ENCODE results near the gene ALKBH4. TPM values are rescaled to one million over a fixed set of nuclear protein-coding genes. Genes with fewer than 3 reads are reported as not detected.
"Not testable (repeated sequence)": the region's sequence is repeated elsewhere in the genome, so short reads cannot be mapped to it uniquely, and the experiment has no call there.

ALKBH4 gene
- total RNA-seq, 1 donor from 2014 or later = 10.0 TPM

DNA sequence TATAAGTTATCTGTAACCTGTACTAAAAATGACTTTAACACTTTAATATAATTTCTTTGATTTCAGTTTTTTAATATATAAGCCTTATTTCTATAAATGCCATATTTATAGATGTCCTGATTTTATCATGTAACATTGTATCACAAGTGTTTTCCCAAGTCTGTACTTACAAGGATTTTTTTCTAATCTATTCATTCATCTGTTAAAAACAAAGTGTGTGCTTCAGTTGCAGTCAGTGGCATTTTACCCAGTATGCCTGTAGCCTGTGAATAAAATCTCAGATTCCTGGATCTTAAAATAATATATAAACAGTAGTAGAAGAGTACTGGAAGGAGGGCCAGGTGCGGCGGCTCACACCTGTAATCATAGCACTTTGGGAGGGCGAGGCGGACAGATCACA, 51.1 kb downstream of the ALKBH4 start:
- no peak for FAIRE-seq
- DNase-seq (ENCODE audit: low read depth) = no peak
- TF ChIP-seq, protein P1, sequence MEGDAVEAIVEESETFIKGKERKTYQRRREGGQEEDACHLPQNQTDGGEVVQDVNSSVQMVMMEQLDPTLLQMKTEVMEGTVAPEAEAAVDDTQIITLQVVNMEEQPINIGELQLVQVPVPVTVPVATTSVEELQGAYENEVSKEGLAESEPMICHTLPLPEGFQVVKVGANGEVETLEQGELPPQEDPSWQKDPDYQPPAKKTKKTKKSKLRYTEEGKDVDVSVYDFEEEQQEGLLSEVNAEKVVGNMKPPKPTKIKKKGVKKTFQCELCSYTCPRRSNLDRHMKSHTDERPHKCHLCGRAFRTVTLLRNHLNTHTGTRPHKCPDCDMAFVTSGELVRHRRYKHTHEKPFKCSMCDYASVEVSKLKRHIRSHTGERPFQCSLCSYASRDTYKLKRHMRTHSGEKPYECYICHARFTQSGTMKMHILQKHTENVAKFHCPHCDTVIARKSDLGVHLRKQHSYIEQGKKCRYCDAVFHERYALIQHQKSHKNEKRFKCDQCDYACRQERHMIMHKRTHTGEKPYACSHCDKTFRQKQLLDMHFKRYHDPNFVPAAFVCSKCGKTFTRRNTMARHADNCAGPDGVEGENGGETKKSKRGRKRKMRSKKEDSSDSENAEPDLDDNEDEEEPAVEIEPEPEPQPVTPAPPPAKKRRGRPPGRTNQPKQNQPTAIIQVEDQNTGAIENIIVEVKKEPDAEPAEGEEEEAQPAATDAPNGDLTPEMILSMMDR (IDR thresholded peaks at IDR 0.05; ENCODE audit: insufficient read depth, low read length, severe bottlenecking) = no peak
- Histone ChIP-seq H3K27me3 (ENCODE audit: control insufficient read depth, insufficient read depth, low read length) (no peaks in the 10 kb centered on the region), H3K36me3 (ENCODE audit: control insufficient read depth, insufficient read depth, low read length) (peaks cover 5% of the 10 kb centered on the region), H3K4me3 (ENCODE audit: low read depth, low read length) (no peak overlapping the region)

DNA sequence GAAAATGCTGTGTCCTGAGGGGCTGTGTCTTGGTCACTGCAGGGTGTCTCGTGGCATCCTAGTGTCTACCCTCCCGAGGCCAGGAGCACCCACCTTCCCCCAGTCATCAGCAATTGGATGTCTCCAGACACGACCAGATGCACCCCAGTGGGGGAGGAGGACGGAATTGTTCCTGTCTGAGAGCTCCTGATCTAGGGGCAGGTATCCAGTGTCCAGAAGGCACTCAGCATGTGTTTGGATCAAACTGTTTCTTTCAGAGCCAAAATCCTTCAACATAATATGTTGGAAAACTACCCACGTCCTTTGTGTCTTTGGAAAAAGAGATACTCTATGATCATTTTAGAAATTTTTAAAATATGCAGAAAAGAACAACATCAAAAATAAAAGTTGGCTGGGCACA, 51.6 kb downstream of the ALKBH4 start:
- H3K36me3 ChIP-seq (ENCODE audit: control insufficient read depth, insufficient read depth, low read length) = peaks cover 9% of the 10 kb centered on the region
- no peak overlapping the region for H3K4me3 ChIP-seq (ENCODE audit: low read depth, low read length)
- H3K27me3 ChIP-seq (ENCODE audit: control insufficient read depth, insufficient read depth, low read length) = no peaks in the 10 kb centered on the region
- TF ChIP-seq, protein P1 (IDR thresholded peaks at IDR 0.05; ENCODE audit: insufficient read depth, low read length, severe bottlenecking) = no peak
- DNase-seq (ENCODE audit: low read depth) = no peak
- no peak for FAIRE-seq

- FAIRE-seq (no peak), DNase-seq (ENCODE audit: low read depth) (no peak)
- Histone ChIP-seq H3K27me3 (ENCODE audit: control insufficient read depth, insufficient read depth, low read length) (no peaks in the 10 kb centered on the region), H3K4me3 (ENCODE audit: low read depth, low read length) (no peak overlapping the region), H3K36me3 (ENCODE audit: control insufficient read depth, insufficient read depth, low read length) (peaks cover 11% of the 10 kb centered on the region)
- TF ChIP-seq, protein P1 (IDR thresholded peaks at IDR 0.05; ENCODE audit: insufficient read depth, low read length, severe bottlenecking) = peak; percentile 50
These were observed 52.1 kb downstream of the ALKBH4 start for GRCh38 chr7:102412548-102412947.

DNA sequence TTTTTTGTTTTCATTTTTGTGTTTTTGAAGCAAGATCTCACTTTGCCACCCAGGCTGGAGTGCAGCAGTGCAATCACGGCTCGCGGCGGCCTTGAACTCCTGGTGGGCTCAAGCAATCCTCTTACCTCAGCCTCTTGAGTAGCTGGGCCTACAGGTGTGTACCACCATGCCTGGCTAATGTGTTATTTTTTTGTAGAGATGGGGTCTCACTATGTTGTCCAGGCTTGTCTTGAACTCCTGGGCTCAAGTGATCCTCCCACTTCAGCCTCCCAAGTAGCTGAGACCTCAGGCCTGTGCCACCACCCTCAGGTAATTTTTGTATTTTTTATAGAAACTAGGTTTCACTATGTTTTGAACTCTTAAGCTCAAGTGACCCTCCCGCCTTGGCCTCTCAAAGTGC, 53.7 kb downstream of the ALKBH4 start:
- Histone ChIP-seq H3K4me3 (ENCODE audit: low read depth, low read length) (no peak overlapping the region), H3K36me3 (ENCODE audit: control insufficient read depth, insufficient read depth, low read length) (peaks cover 16% of the 10 kb centered on the region), H3K27me3 (ENCODE audit: control insufficient read depth, insufficient read depth, low read length) (no peaks in the 10 kb centered on the region)
- FAIRE-seq (no peak), DNase-seq (ENCODE audit: low read depth) (no peak)
- TF ChIP-seq, protein P1 (IDR thresholded peaks at IDR 0.05; ENCODE audit: insufficient read depth, low read length, severe bottlenecking) = no peak

GRCh38 chr7:102410123-102410522, 54.5 kb downstream of the ALKBH4 start:
- FAIRE-seq = no peak
- TF ChIP-seq, protein P1 (IDR thresholded peaks at IDR 0.05; ENCODE audit: insufficient read depth, low read length, severe bottlenecking) = no peak
- no peak for DNase-seq (ENCODE audit: low read depth)
- H3K4me3 ChIP-seq (ENCODE audit: low read depth, low read length) = no peak overlapping the region
- H3K27me3 ChIP-seq (ENCODE audit: control insufficient read depth, insufficient read depth, low read length) = no peaks in the 10 kb centered on the region
- H3K36me3 ChIP-seq (ENCODE audit: control insufficient read depth, insufficient read depth, low read length) = peaks cover 18% of the 10 kb centered on the region

DNA sequence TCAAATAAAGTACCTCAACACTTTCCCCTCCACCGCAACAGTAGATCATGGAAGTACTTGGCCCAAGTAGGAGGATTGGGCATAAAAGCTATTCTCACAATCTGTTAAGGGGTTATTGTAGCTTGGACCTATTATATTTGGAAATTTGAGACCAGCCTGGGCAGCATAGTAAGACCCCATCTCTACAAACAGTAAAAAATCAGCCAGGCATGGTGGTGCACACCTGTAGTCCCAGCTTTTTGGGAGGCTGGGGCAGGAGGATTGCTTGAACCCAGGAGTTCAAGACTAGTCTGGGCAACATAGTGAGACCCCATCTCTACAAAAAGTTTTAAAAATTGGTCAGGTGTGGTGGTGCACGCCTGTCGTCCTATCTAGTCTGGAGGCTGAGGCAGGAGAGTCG, 55.3 kb downstream of the ALKBH4 start:
- DNase-seq (ENCODE audit: low read depth) = no peak
- H3K36me3 ChIP-seq (ENCODE audit: control insufficient read depth, insufficient read depth, low read length) = peaks cover 19% of the 10 kb centered on the region
- H3K4me3 ChIP-seq (ENCODE audit: low read depth, low read length) = no peak overlapping the region
- H3K27me3 ChIP-seq (ENCODE audit: control insufficient read depth, insufficient read depth, low read length) = no peaks in the 10 kb centered on the region
- no peak for FAIRE-seq
- TF ChIP-seq, protein P1 (IDR thresholded peaks at IDR 0.05; ENCODE audit: insufficient read depth, low read length, severe bottlenecking) = no peak

- not testable (repeated sequence) for H3K4me3 ChIP-seq (ENCODE audit: low read depth, low read length); FAIRE-seq; H3K27me3 ChIP-seq (ENCODE audit: control insufficient read depth, insufficient read depth, low read length); DNase-seq (ENCODE audit: low read depth)
- H3K36me3 ChIP-seq (ENCODE audit: control insufficient read depth, insufficient read depth, low read length) = peaks cover 24% of the 10 kb centered on the region
These were observed 56.1 kb downstream of the ALKBH4 start for GRCh38 chr7:102408530-102408929.
